Heart left ventricle (tissue), 16 donors: ENCODE measurements around the gene PLEKHM2. TPM values are rescaled to one million over a fixed set of nuclear protein-coding genes. Genes with fewer than 3 reads are reported as not detected.

Experiments used
- ATAC-seq, 4 donors: fragments of 200-7000 bp; cut with Tn5 transposase; one replicate each; pipeline ENCODE4 v1.9.1; 2020 to 2022; ENCODE audit warnings: moderate library complexity in 4 of 4, mild to moderate bottlenecking in 3 of 4, moderate number of reproducible peaks in 1 of 4
- DNase-seq, 5 donors: peaks; one replicate each; pipeline ENCODE4 v3.0.0-alpha.2; 2020
- H3K27ac ChIP-seq, 12 donors: fragments of 200-600 bp; sonication (generic) in 4 of 12; one replicate each; pipeline versions ENCODE4 v1.5.0 to v1.8.0; 2016 to 2022; ENCODE audit warnings: mild to moderate bottlenecking in 2 of 12
- H3K27me3 ChIP-seq, 9 donors: fragments of 200-600 bp; sonication (generic) in 2 of 9; one replicate each; pipeline versions ENCODE4 v1.5.1 to v1.8.0; 2016 to 2022; ENCODE audit warnings: mild to moderate bottlenecking in 3 of 9
- H3K36me3 ChIP-seq, 9 donors: fragments of 200-600 bp; sonication (generic) in 2 of 9; one replicate each; pipeline versions ENCODE4 v1.5.0 to v1.8.0; 2018 to 2022; ENCODE audit warnings: mild to moderate bottlenecking in 2 of 9
- H3K4me1 ChIP-seq, 12 donors: fragments of 200-600 bp; sonication (generic) in 4 of 12; one replicate each; pipeline versions ENCODE4 v1.5.0 to v1.8.0; 2016 to 2022; ENCODE audit warnings: mild to moderate bottlenecking in 3 of 12
- H3K4me3 ChIP-seq, 12 donors: fragments of 200-600 bp; sonication (generic) in 4 of 12; one replicate each; pipeline versions ENCODE4 v1.5.0 to v1.8.0; 2017 to 2022; ENCODE audit warnings: mild to moderate bottlenecking in 9 of 12, moderate library complexity in 4 of 12
- H3K9me3 ChIP-seq, 12 donors: fragments of 200-600 bp; sonication (generic) in 4 of 12; one replicate each; pipeline versions ENCODE4 v1.5.0 to v1.8.0; 2016 to 2022; ENCODE audit warnings: mild to moderate bottlenecking in 1 of 12
- CTCF ChIP-seq, 12 donors: fragments of 200-600 bp; sonication (generic) in 4 of 12; IDR thresholded peaks; one replicate each; pipeline versions ENCODE4 v1.5.0 to v1.8.0; 2018 to 2022; ENCODE audit warnings: antibody characterized with exemption in 12 of 12, mild to moderate bottlenecking in 5 of 12
- POLR2A ChIP-seq, 2 donors: fragments of 450-650 bp; IDR thresholded peaks; one replicate each; pipeline ENCODE4 v1.6.1; 2017; ENCODE audit warnings: antibody characterized with exemption in 2 of 2, mild to moderate bottlenecking in 2 of 2, moderate library complexity in 2 of 2
- WGBS, 4 donors: extraction: QIAGEN DNeasy Blood & Tissue Kit in 2 of 4; methylation state at CpG; one replicate each; pipeline versions ENCODE4 v1.1.5 to v1.1.7; 2013 to 2018; 5-methylcytosine and 5-hydroxymethylcytosine counted together
- intact Hi-C, 10 donors: fragments of 100-400 bp; cut with DNase I; formaldehyde crosslinking; loops; one replicate each; pipeline versions ENCODE4 v1.11.1 to v1.14.2; 2022
- polyA plus RNA-seq, 2 donors: library from polyadenylated mRNA; stranded (reverse); fragments of 200-250 nt; gene quantifications; one replicate each; pipeline ENCODE4 v1.2.3, GENCODE V29; 2013
- total RNA-seq, 9 donors: library from RNA; depleted of rRNA in 2 of 9; stranded (reverse); fragments of >200 nt in 2 of 9; fragmentation: NEBNext Ultra II Directional in 3 of 9; extraction: Animal tissue kit (Norgen Biotek cat#: 25700) in 3 of 9; gene quantifications; one replicate each; pipeline versions ENCODE4 v1.1.0 to v1.2.4, GENCODE V29; 2016 to 2023
- donor health status: ischemic (EF 13 %, LVEDD 7.1; RV severe dilation, severe dysfunction).
- donor health status: healthy with polysubstance abuse.
- donor health status: DM: no; HTN: yes; CAD: no.
- donor health status: DM: no; HTN: no; CAD: no.
- donor health status: ischemic (EF 25% LVEDD 6.9; RV normal size, moderate dysfunction).
- donor health status: ischemic (EF 25% LVEDD 5.7; RV mildly dilated, moderate dysfunction).
- donor health status: healthy.
- donor health status: DM: yes; HTN: yes; CAD: no.
- donor health status: ischemic (EF 35%, LVEDD 5.7; RV mildly dilated, moderate dysfunction).
- donor health status: nonischemic (EF 11% LVEDD 7.7; RV severe dilation, severe dysfunction).
- donor health status: DM: yes; HTN: yes; CAD: no.
- donor health status: PGD.
- donor health status: ischemic (EF 29% LVEDD 5.4; RV normal size, mild dysfunction).
- donor health status: nonischemic (EF 23%, LVEDD 6.1; RV moderate dilation, normal function).

Gene PLEKHM2
- total and polyA plus RNA-seq, 11 donors = 69.9 to 150 (median 84.4) TPM

GRCh38 chr1:15738416-15739113, 54.4 kb downstream of the PLEKHM2 start:
- TF ChIP-seq POLR2A (IDR thresholded peaks at IDR 0.05) = no peak
- TF ChIP-seq CTCF (IDR thresholded peaks at IDR 0.05) = no peak
- Histone ChIP-seq H3K36me3 (peaks cover 0 to 19% (median 14%) of the 10 kb centered on the region in 9 donors), H3K27ac (peak overlapping the region in 3 of 12 donors; percentile 47 to 89 (median 77)), H3K4me1 (peaks cover 0 to 45% (median 17%) of the 10 kb centered on the region in 12 donors), H3K27me3 (no peaks in the 10 kb centered on the region), H3K9me3 (no peaks in the 10 kb centered on the region), H3K4me3 (no peak overlapping the region)
- intact Hi-C loops = loop anchor here in 6 of 10 donors (2.0 to 10.0 kb wide), 7 partner anchors 20 to 144 kb away; partner anchors contain the start of genes FBLIM1 (in 1 of the 6) and PLEKHM2 (in 1 of the 6)
- WGBS, 4 donors = 77 to 88% (median 86%) methylated on average over 9 to 15 of the region's 15 CpGs
- no peak for DNase-seq
- no peak for ATAC-seq

DNA sequence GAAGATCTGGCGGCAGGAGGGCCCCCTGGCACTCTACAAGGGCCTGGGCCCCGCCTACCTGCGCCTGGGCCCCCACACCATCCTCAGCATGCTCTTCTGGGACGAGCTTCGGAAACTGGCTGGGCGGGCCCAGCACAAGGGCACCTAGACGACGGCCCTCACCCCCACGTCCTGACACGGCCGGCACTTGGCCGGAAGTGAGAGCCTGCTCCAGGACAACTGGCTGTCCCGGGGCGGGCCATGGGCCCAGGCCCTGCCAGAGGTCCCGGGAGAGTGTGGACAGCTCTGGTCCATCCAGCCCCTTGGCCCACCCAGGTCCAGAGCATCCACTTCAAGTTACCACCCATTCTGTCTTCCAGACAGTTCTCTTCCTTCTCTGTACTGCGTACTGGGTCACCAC, 55.1 kb downstream of the PLEKHM2 start:
- WGBS, 4 donors = 71 to 83% (median 80%) methylated on average over 7 to 16 of the region's 16 CpGs
- peak overlapping the region in 1 of 12 donors; percentile 37 for H3K27ac ChIP-seq
- intact Hi-C loops = loop anchor here in 6 of 10 donors (2.0 to 10.0 kb wide), 7 partner anchors 20 to 144 kb away; partner anchors contain the start of genes FBLIM1 (in 1 of the 6) and PLEKHM2 (in 1 of the 6)
- H3K4me3 ChIP-seq = no peak overlapping the region
- H3K27me3 ChIP-seq = no peaks in the 10 kb centered on the region
- no peak for ATAC-seq
- no peak for TF ChIP-seq CTCF (IDR thresholded peaks at IDR 0.05)
- TF ChIP-seq POLR2A (IDR thresholded peaks at IDR 0.05) = no peak
- peaks cover 0 to 45% (median 17%) of the 10 kb centered on the region in 12 donors for H3K4me1 ChIP-seq
- peaks cover 0 to 12% (median 7%) of the 10 kb centered on the region in 9 donors for H3K36me3 ChIP-seq
- no peaks in the 10 kb centered on the region for H3K9me3 ChIP-seq
- DNase-seq = no peak

GRCh38 chr1:15739745-15740144, 55.6 kb downstream of the PLEKHM2 start:
- intact Hi-C loops = loop anchor here in 8 of 10 donors (2.0 to 10.0 kb wide), 9 partner anchors 19 to 145 kb away; partner anchors contain the start of genes FBLIM1 (in 1 of the 8) and PLEKHM2 (in 1 of the 8)
- H3K4me1 ChIP-seq = peaks cover 0 to 43% (median 15%) of the 10 kb centered on the region in 12 donors
- DNase-seq (no peak), ATAC-seq (no peak)
- H3K4me3 ChIP-seq = no peak overlapping the region
- H3K36me3 ChIP-seq = peaks cover 0 to 9% (median 3%) of the 10 kb centered on the region in 9 donors
- no peak overlapping the region for H3K27ac ChIP-seq
- no peaks in the 10 kb centered on the region for H3K27me3 ChIP-seq
- no peak for TF ChIP-seq POLR2A (IDR thresholded peaks at IDR 0.05)
- peak in 3 of 12 donors; percentile 8 to 29 (median 15) for TF ChIP-seq CTCF (IDR thresholded peaks at IDR 0.05)
- H3K9me3 ChIP-seq = no peaks in the 10 kb centered on the region
- 76 to 89% (median 81%) methylated on average over 4 to 7 of the region's 7 CpGs for WGBS, 4 donors
